Measurements from ENCODE around the gene SAMD4B. TPM values are rescaled to one million over a fixed set of nuclear protein-coding genes. Genes with fewer than 3 reads are reported as not detected.

SAMD4B gene
- total and polyA plus RNA-seq, 10 of the 15 experiments (the other 5 are each of a cell fraction or from before 2014, with no cell fraction given), result 2.4 to 43.3 (median 23.9) TPM

DNA sequence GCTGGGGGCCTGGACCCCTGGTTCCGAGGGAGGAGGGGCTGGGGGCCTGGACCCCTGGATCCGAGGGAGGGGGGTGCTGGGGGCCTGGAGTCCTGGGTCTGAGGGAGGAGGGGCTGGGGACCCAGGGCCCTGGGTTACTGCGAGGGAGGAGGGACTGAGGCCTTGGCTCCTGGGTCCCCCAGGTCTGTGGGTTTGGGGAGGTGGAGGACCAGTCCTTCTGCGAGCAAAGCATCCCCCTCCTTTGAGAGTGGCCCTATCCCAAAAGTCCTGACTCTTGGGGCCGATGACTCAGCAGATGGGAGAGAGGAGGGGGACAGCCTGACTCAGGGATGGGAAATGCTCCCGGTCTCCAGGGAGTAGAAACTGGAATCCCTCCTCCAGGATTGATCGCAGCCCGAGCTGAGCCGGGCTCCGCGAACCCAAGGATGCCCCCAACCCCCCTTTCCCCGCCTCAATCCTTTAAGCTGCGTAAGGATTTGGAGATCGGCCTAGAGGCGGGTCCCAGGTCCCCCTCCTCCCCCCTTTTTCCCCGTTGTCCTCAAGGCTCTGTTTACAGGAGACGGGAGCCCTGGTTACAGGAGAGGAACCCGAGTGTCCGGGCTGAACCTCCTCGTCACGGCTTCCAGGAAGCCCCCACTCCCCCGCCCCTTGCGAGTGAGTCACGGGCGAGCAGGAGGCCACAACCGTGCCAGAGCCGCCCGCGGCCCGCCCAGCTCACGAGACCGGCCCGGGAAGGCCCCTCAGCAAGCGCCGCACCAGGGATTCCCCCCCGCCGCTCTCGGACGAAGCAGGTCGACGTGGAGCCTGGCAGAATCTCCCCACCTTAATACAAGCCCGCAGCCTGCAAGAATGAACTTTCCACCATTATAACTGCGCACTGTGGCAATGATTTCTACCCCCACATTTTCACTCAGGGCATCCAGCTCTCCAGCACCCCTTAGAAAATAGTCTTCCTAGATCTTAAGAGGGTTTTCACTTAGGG is 61.4 kb downstream of the SAMD4B start (continued):
- TF ChIP-seq BACH1 (IDR thresholded peaks at IDR 0.05; ENCODE audit: borderline replicate concordance) (peak; percentile 88), NR2F1 (conservative IDR thresholded peaks at IDR 0.05) (peak; percentile 84), CHD1 (IDR thresholded peaks at IDR 0.05; ENCODE audit: low read depth, low read length) (no peak), ZSCAN29 (IDR thresholded peaks at IDR 0.05) (no peak), ZBED1 (IDR thresholded peaks at IDR 0.05; ENCODE audit: borderline replicate concordance) (peak; percentile 78), JUND (IDR thresholded peaks at IDR 0.05; ENCODE audit: low read depth, low read length) (peak; percentile 68; the same call in 1 of the 2 replicates), LARP7 (IDR thresholded peaks at IDR 0.05) (0 out of 2 replicates have a peak, but pooled peaks have one; percentile 26), EED (IDR thresholded peaks at IDR 0.05; ENCODE audit: low read depth) (peak; percentile 69; the same call in 1 of the 2 replicates), HCFC1 (IDR thresholded peaks at IDR 0.05; ENCODE audit: low read length) (0 out of 2 replicates have a peak, but pooled peaks have one; percentile 7), FOXK2 (IDR thresholded peaks at IDR 0.05) (peak; percentile 61), MTA2 (IDR thresholded peaks at IDR 0.05; ENCODE audit: low read depth) (peak; percentile 50; the same call in 1 of the 2 replicates), SMARCA5 (IDR thresholded peaks at IDR 0.05) (peak; percentile 19; the same call in 1 of the 2 replicates), MEF2A (IDR thresholded peaks at IDR 0.05; ENCODE audit: insufficient read depth, low read depth, low read length) (peak; percentile 68; the same call in 1 of the 2 replicates), POLR2A (IDR thresholded peaks at IDR 0.05; ENCODE audit: low read depth, low read length) (peak; percentile 64), JUNB (IDR thresholded peaks at IDR 0.05) (peak; percentile 29; the same call in 1 of the 2 replicates), ATF7 (IDR thresholded peaks at IDR 0.05; ENCODE audit: low read depth) (no peak; the same call in none of the 2 replicates), BCL11A (IDR thresholded peaks at IDR 0.05; ENCODE audit: low read depth, low read length) (peak; percentile 63), PBX3 (IDR thresholded peaks at IDR 0.05; ENCODE audit: insufficient replicate concordance, low read depth, low read length) (peak; percentile 24)
- TF ChIP-seq, protein P1, sequence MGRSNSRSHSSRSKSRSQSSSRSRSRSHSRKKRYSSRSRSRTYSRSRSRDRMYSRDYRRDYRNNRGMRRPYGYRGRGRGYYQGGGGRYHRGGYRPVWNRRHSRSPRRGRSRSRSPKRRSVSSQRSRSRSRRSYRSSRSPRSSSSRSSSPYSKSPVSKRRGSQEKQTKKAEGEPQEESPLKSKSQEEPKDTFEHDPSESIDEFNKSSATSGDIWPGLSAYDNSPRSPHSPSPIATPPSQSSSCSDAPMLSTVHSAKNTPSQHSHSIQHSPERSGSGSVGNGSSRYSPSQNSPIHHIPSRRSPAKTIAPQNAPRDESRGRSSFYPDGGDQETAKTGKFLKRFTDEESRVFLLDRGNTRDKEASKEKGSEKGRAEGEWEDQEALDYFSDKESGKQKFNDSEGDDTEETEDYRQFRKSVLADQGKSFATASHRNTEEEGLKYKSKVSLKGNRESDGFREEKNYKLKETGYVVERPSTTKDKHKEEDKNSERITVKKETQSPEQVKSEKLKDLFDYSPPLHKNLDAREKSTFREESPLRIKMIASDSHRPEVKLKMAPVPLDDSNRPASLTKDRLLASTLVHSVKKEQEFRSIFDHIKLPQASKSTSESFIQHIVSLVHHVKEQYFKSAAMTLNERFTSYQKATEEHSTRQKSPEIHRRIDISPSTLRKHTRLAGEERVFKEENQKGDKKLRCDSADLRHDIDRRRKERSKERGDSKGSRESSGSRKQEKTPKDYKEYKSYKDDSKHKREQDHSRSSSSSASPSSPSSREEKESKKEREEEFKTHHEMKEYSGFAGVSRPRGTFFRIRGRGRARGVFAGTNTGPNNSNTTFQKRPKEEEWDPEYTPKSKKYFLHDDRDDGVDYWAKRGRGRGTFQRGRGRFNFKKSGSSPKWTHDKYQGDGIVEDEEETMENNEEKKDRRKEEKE (IDR thresholded peaks at IDR 0.05), result peak; percentile 82
- TF ChIP-seq, protein P2, sequence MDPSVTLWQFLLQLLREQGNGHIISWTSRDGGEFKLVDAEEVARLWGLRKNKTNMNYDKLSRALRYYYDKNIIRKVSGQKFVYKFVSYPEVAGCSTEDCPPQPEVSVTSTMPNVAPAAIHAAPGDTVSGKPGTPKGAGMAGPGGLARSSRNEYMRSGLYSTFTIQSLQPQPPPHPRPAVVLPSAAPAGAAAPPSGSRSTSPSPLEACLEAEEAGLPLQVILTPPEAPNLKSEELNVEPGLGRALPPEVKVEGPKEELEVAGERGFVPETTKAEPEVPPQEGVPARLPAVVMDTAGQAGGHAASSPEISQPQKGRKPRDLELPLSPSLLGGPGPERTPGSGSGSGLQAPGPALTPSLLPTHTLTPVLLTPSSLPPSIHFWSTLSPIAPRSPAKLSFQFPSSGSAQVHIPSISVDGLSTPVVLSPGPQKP (IDR thresholded peaks at IDR 0.05; ENCODE audit: low read depth, low read length), result 0 out of 2 replicates have a peak, but pooled peaks have one; percentile 54
- TF ChIP-seq, protein P3, sequence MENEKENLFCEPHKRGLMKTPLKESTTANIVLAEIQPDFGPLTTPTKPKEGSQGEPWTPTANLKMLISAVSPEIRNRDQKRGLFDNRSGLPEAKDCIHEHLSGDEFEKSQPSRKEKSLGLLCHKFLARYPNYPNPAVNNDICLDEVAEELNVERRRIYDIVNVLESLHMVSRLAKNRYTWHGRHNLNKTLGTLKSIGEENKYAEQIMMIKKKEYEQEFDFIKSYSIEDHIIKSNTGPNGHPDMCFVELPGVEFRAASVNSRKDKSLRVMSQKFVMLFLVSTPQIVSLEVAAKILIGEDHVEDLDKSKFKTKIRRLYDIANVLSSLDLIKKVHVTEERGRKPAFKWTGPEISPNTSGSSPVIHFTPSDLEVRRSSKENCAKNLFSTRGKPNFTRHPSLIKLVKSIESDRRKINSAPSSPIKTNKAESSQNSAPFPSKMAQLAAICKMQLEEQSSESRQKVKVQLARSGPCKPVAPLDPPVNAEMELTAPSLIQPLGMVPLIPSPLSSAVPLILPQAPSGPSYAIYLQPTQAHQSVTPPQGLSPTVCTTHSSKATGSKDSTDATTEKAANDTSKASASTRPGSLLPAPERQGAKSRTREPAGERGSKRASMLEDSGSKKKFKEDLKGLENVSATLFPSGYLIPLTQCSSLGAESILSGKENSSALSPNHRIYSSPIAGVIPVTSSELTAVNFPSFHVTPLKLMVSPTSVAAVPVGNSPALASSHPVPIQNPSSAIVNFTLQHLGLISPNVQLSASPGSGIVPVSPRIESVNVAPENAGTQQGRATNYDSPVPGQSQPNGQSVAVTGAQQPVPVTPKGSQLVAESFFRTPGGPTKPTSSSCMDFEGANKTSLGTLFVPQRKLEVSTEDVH (IDR thresholded peaks at IDR 0.05; ENCODE audit: low read depth, partially characterized antibody), result no peak
- TF ChIP-seq, protein P4, sequence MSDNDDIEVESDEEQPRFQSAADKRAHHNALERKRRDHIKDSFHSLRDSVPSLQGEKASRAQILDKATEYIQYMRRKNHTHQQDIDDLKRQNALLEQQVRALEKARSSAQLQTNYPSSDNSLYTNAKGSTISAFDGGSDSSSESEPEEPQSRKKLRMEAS (IDR thresholded peaks at IDR 0.05; ENCODE audit: low read depth, low read length), result peak; percentile 11; the same call in 1 of the 2 replicates
